GM12891 (cell line): ENCODE data around the gene RFC2.
"Not testable (repeated sequence)": the region's sequence is repeated elsewhere in the genome, so short reads cannot be mapped to it uniquely, and the experiment has no call there.

Experiments
- DNase-seq: peaks from one replicate; pipeline ENCODE4 v3.0.0; 2011; ENCODE audit warnings: low spot score; ENCODE audit not compliant: insufficient read length
- FAIRE-seq: peaks from 2 replicates; lab custom pipeline; 2011; peaks lifted over from hg19 to GRCh38; lab: Jason Lieb, UNC
- PAX5 ChIP-seq: IDR thresholded peaks from 2 replicates; pipeline ENCODE4 v1.6.1; 2011; ENCODE audit warnings: low read length, moderate library complexity, mild to moderate bottlenecking; ENCODE audit not compliant: insufficient read depth, severe bottlenecking
- POLR2A ChIP-seq: IDR thresholded peaks from 2 replicates; pipeline ENCODE4 v1.6.1; 2011; ENCODE audit warnings: low read depth, low read length, control low read depth
- POLR2AphosphoS5 ChIP-seq: IDR thresholded peaks from 2 replicates; pipeline ENCODE4 v1.6.1; 2011; ENCODE audit warnings: low read depth, low read length, control low read depth
- POU2F2 ChIP-seq: IDR thresholded peaks from 2 replicates; pipeline ENCODE4 v1.6.1; 2011; ENCODE audit warnings: low read depth, mild to moderate bottlenecking, control low read depth, low read length, moderate library complexity
- SPI1 ChIP-seq: IDR thresholded peaks from 2 replicates; pipeline ENCODE4 v1.6.1; 2011; ENCODE audit warnings: low read depth, low read length, control low read depth
- TAF1 ChIP-seq: IDR thresholded peaks from 2 replicates; pipeline ENCODE4 v1.6.1; 2011; ENCODE audit warnings: low read depth, low read length, control low read depth

The RFC2 gene

GRCh38 chr7:74203956-74204618 lies 50.1 kb downstream of the RFC2 start:
- no peak for DNase-seq

GRCh38 chr7:74202841-74203556 lies 51.2 kb downstream of the RFC2 start:
- no peak for TF ChIP-seq POLR2AphosphoS5
- no peak for TF ChIP-seq PAX5
- no peak for TF ChIP-seq SPI1
- no peak for TF ChIP-seq TAF1
- no peak for TF ChIP-seq POLR2A
- no peak for TF ChIP-seq POU2F2
- DNase-seq (no peak), FAIRE-seq (no peak)

More at GRCh38 chr7:74203956-74204618, 50.1 kb downstream of the RFC2 start:
- no peak for FAIRE-seq
- TF ChIP-seq PAX5 (no peak), POLR2A (no peak), TAF1 (no peak), SPI1 (no peak), POLR2AphosphoS5 (no peak), POU2F2 (no peak)

GRCh38 chr7:74199551-74200355 lies 54.4 kb downstream of the RFC2 start:
- no peak for FAIRE-seq
- no peak for TF ChIP-seq POLR2A
- no peak for TF ChIP-seq TAF1
- TF ChIP-seq POLR2AphosphoS5 = no peak
- no peak for TF ChIP-seq PAX5
- no peak for TF ChIP-seq SPI1
- no peak for TF ChIP-seq POU2F2
- no peak for DNase-seq

GRCh38 chr7:74197449-74198124 lies 56.6 kb downstream of the RFC2 start:
- TF ChIP-seq POLR2AphosphoS5 (peak; percentile 81), POU2F2 (no peak), POLR2A (peak; percentile 80; the same call in 1 of the 2 replicates)
- FAIRE-seq (no peak), DNase-seq (no peak)

GRCh38 chr7:74195968-74196654 lies 58.1 kb downstream of the RFC2 start:
- FAIRE-seq, DNase-seq: not testable (repeated sequence)

- FAIRE-seq, DNase-seq: not testable (repeated sequence)
- peak; percentile 3 for TF ChIP-seq POLR2AphosphoS5
These were observed 58.9 kb downstream of the RFC2 start for GRCh38 chr7:74195139-74195860.

GRCh38 chr7:74194686-74195085 lies 59.5 kb downstream of the RFC2 start:
- FAIRE-seq (no peak), DNase-seq (no peak)
- TF ChIP-seq PAX5 = no peak
- no peak for TF ChIP-seq POU2F2
- TF ChIP-seq TAF1 = no peak
- TF ChIP-seq POLR2AphosphoS5 = peak; percentile 43
- no peak for TF ChIP-seq SPI1
- peak; percentile 52; the same call in 1 of the 2 replicates for TF ChIP-seq POLR2A

- TF ChIP-seq POLR2AphosphoS5 (peak; percentile 62), TAF1 (no peak), PAX5 (no peak)
- FAIRE-seq (no peak), DNase-seq (no peak)
These were observed 60.3 kb downstream of the RFC2 start for GRCh38 chr7:74193913-74194312.
